ENCODE results near the gene KCTD21. TPM values are rescaled to one million over a fixed set of nuclear protein-coding genes. Genes with fewer than 3 reads are reported as not detected.

Gene KCTD21
- total and polyA plus RNA-seq, 10 of the 15 experiments (the other 5 are each of a cell fraction or from before 2014, with no cell fraction given) = 0.63 to 5.4 (median 3.6) TPM

DNA sequence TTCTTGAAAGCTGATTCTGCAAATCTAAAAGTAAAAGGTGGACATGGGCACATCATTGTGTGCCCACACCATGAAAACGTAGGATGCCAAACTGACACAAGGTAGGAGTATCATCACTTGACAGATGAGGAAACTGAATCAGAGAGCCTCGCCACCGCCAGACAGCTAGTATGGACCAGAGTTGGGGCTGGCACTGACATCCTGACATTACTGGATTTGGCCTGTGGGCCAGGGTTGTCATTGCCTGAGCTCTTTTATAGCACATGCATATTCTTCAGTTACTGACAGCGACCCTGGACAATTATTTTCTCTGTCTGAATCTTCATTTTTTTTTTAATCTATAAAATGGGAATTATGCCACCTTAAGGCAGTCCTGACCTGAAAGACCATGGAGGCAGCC lies 16.8 kb upstream of the KCTD21 start:
- SMC1A ChIA-PET (ENCODE audit: uncharacterized antibody, unreplicated experiment) = no interaction called here

More for the DNA sequence above, 16.8 kb upstream of the KCTD21 start:
- DNase-seq (ENCODE audit: low read depth, low spot score) = no peak
- Histone ChIP-seq H3K79me2 (ENCODE audit: control insufficient read depth, insufficient read depth, low read length) (no peaks in the 10 kb centered on the region), H3K4me1 (ENCODE audit: control insufficient read depth, insufficient read depth, low read length) (peaks cover 6% of the 10 kb centered on the region; the same call in 1 of the 2 replicates), H4K20me1 (ENCODE audit: control insufficient read depth, insufficient read depth) (no peaks in the 10 kb centered on the region), H2AFZ (ENCODE audit: control insufficient read depth, low read depth, low read length) (no peak overlapping the region), H3K27me3 (replicated peaks in 1 of 2; ENCODE audit: control insufficient read depth in 2 of 2, insufficient read depth in 2 of 2, low read length in 1 of 2) (no peaks in the 10 kb centered on the region), H3K36me3 (ENCODE audit: control insufficient read depth in 2 of 2, insufficient read depth in 2 of 2, low read length in 1 of 2) (no peaks in the 10 kb centered on the region; a peak in 3 of 4 replicates), H3K9ac (ENCODE audit: control insufficient read depth, insufficient read depth, low read length) (no peak overlapping the region), H3K9me3 (replicated peaks; ENCODE audit: control insufficient read depth, insufficient read depth, low read length) (no peaks in the 10 kb centered on the region), H3K4me2 (ENCODE audit: control insufficient read depth, insufficient read depth) (no peak overlapping the region), H3K4me3 (no peak overlapping the region), H3K27ac (ENCODE audit: control insufficient read depth, insufficient read depth) (no peak overlapping the region)
- POLR2A ChIA-PET = no interaction called here
- CTCF ChIA-PET = no interaction called here
- ATAC-seq = no peak
- RAD21 ChIA-PET (ENCODE audit: unreplicated experiment) = interaction anchor here (1.0 kb wide), 1 partner anchor 360 kb away, joined by 3 read pairs; no protein-coding TSS in a partner anchor
- BruUV-seq (replicated peaks) = no TSS peak
- 74% methylated on average over 4 of the region's 4 CpGs for WGBS (ENCODE audit: insufficient coverage, insufficient replicate concordance, low lambda C conversion rate, missing lambda C conversion rate)
- TF ChIP-seq TCF3 (IDR thresholded peaks at IDR 0.05; ENCODE audit: borderline replicate concordance, insufficient read depth, low read depth, low read length) = no peak
- TF ChIP-seq EED (IDR thresholded peaks at IDR 0.05; ENCODE audit: low read depth) = no peak
- TF ChIP-seq SREBF1 (IDR thresholded peaks at IDR 0.05; ENCODE audit: low read length) = no peak
- no peak for TF ChIP-seq POLR2AphosphoS2 (IDR thresholded peaks at IDR 0.05; ENCODE audit: low read depth, low read length)
- TF ChIP-seq, protein P1, sequence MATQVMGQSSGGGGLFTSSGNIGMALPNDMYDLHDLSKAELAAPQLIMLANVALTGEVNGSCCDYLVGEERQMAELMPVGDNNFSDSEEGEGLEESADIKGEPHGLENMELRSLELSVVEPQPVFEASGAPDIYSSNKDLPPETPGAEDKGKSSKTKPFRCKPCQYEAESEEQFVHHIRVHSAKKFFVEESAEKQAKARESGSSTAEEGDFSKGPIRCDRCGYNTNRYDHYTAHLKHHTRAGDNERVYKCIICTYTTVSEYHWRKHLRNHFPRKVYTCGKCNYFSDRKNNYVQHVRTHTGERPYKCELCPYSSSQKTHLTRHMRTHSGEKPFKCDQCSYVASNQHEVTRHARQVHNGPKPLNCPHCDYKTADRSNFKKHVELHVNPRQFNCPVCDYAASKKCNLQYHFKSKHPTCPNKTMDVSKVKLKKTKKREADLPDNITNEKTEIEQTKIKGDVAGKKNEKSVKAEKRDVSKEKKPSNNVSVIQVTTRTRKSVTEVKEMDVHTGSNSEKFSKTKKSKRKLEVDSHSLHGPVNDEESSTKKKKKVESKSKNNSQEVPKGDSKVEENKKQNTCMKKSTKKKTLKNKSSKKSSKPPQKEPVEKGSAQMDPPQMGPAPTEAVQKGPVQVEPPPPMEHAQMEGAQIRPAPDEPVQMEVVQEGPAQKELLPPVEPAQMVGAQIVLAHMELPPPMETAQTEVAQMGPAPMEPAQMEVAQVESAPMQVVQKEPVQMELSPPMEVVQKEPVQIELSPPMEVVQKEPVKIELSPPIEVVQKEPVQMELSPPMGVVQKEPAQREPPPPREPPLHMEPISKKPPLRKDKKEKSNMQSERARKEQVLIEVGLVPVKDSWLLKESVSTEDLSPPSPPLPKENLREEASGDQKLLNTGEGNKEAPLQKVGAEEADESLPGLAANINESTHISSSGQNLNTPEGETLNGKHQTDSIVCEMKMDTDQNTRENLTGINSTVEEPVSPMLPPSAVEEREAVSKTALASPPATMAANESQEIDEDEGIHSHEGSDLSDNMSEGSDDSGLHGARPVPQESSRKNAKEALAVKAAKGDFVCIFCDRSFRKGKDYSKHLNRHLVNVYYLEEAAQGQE (IDR thresholded peaks at IDR 0.05; ENCODE audit: low read depth, low read length) = no peak
- no peak for TF ChIP-seq YBX1 (IDR thresholded peaks at IDR 0.05)
- no peak for TF ChIP-seq SMAD5 (IDR thresholded peaks at IDR 0.05; ENCODE audit: low read depth)
- TF ChIP-seq SREBF2 (IDR thresholded peaks at IDR 0.05; ENCODE audit: low read length) = no peak
- TF ChIP-seq, protein P2, sequence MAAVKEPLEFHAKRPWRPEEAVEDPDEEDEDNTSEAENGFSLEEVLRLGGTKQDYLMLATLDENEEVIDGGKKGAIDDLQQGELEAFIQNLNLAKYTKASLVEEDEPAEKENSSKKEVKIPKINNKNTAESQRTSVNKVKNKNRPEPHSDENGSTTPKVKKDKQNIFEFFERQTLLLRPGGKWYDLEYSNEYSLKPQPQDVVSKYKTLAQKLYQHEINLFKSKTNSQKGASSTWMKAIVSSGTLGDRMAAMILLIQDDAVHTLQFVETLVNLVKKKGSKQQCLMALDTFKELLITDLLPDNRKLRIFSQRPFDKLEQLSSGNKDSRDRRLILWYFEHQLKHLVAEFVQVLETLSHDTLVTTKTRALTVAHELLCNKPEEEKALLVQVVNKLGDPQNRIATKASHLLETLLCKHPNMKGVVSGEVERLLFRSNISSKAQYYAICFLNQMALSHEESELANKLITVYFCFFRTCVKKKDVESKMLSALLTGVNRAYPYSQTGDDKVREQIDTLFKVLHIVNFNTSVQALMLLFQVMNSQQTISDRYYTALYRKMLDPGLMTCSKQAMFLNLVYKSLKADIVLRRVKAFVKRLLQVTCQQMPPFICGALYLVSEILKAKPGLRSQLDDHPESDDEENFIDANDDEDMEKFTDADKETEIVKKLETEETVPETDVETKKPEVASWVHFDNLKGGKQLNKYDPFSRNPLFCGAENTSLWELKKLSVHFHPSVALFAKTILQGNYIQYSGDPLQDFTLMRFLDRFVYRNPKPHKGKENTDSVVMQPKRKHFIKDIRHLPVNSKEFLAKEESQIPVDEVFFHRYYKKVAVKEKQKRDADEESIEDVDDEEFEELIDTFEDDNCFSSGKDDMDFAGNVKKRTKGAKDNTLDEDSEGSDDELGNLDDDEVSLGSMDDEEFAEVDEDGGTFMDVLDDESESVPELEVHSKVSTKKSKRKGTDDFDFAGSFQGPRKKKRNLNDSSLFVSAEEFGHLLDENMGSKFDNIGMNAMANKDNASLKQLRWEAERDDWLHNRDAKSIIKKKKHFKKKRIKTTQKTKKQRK (IDR thresholded peaks at IDR 0.05; ENCODE audit: low read depth, low read length) = no peak
- TF ChIP-seq MTA2 (IDR thresholded peaks at IDR 0.05; ENCODE audit: low read depth) = no peak
- no peak for TF ChIP-seq TCF12 (IDR thresholded peaks at IDR 0.05; ENCODE audit: low read depth, low read length)
- no peak for TF ChIP-seq CREM (IDR thresholded peaks at IDR 0.05; ENCODE audit: low read depth)
- no peak for TF ChIP-seq NFYB (IDR thresholded peaks at IDR 0.05; ENCODE audit: insufficient read depth, low read depth, low read length)
- TF ChIP-seq TCF7 (IDR thresholded peaks at IDR 0.05; ENCODE audit: borderline replicate concordance) = no peak
- TF ChIP-seq EZH2 (IDR thresholded peaks at IDR 0.05; ENCODE audit: borderline replicate concordance, control insufficient read depth, low read depth, low read length) = no peak
- no peak for TF ChIP-seq DPF2 (IDR thresholded peaks at IDR 0.05)
- TF ChIP-seq RELA (IDR thresholded peaks at IDR 0.05; ENCODE audit: borderline replicate concordance, partially characterized antibody) = no peak
- no peak for TF ChIP-seq SP1 (IDR thresholded peaks at IDR 0.05; ENCODE audit: low read depth, low read length)
- no peak for FAIRE-seq
- intact Hi-C loops (cut with micrococcal nuclease; ENCODE audit: unreplicated experiment) (no loop called here), in situ Hi-C loops (cut with MboI) (no loop called here)

All from GM12878 (cell line).